CD4-positive, alpha-beta T cell (primary cell): Measurements from ENCODE around the gene SKIL. TPM values are rescaled to one million over a fixed set of nuclear protein-coding genes. Genes with fewer than 3 reads are reported as not detected.

Source experiments
- ATAC-seq: fragments of 200-7000 bp; cut with Tn5 transposase; one replicate; pipeline ENCODE4 v1.10.0; 2022; ENCODE audit warnings: mild to moderate bottlenecking; ENCODE audit not compliant: poor library complexity
- CTCF ChIA-PET: fragments of 350-600 bp; sonication (Branson Sonifier 250); formaldehyde crosslinking; loops from one replicate; lab custom pipeline; 2021; ENCODE audit warnings: antibody characterized with exemption, inconsistent platforms; lab: Charles Lee
- POLR2A ChIA-PET: fragments of 350-600 bp; sonication (Branson Sonifier 250); formaldehyde crosslinking; loops from one replicate; lab custom pipeline; 2021; ENCODE audit warnings: antibody characterized with exemption, inconsistent platforms; lab: Charles Lee
- DNase-seq, 14 experiments: peaks; one replicate each; pipeline ENCODE4 v3.0.0-alpha.2; 2013 to 2020; ENCODE audit warnings: mixed read lengths in 2 of 14
- H3K27ac ChIP-seq, 2 donors: one replicate each; pipeline versions ENCODE4 v1.5.1 to v1.7.0; 2013; ENCODE audit warnings: low read length in 2 of 2, low read depth in 1 of 2, mild to moderate bottlenecking in 1 of 2
- H3K27me3 ChIP-seq, 2 experiments: 1 replicate in 1 of 2; 2 replicates in 1 of 2; pipeline versions ENCODE4 v1.6.1 to v1.7.0; 2013; ENCODE audit warnings: low read length in 2 of 2, control low read depth in 1 of 2, mild to moderate bottlenecking in 1 of 2, moderate library complexity in 1 of 2; ENCODE audit not compliant: insufficient read depth in 2 of 2, control insufficient read depth in 1 of 2
- H3K36me3 ChIP-seq: one replicate; pipeline ENCODE4 v1.6.1; 2013; ENCODE audit warnings: low read length, control low read depth; ENCODE audit not compliant: insufficient read depth
- H3K4me1 ChIP-seq: one replicate; pipeline ENCODE4 v1.6.1; 2013; ENCODE audit warnings: low read length, control low read depth; ENCODE audit not compliant: insufficient read depth
- H3K4me3 ChIP-seq: one replicate; pipeline ENCODE4 v1.5.1; 2013; ENCODE audit warnings: mild to moderate bottlenecking, low read length, moderate library complexity
- H3K9me3 ChIP-seq, 2 experiments: 1 replicate in 1 of 2; 2 replicates in 1 of 2; pipeline versions ENCODE4 v1.6.1 to v1.7.0; 2013; ENCODE audit warnings: low read length in 2 of 2, mild to moderate bottlenecking in 2 of 2, control low read depth in 1 of 2, moderate library complexity in 1 of 2; ENCODE audit not compliant: control insufficient read depth in 1 of 2, insufficient read depth in 1 of 2
- H3K27ac Mint-ChIP-seq: one replicate; pipeline ENCODE4 v1.8.0; 2020; ENCODE audit warnings: mixed read lengths
- H3K27me3 Mint-ChIP-seq: one replicate; pipeline ENCODE4 v1.8.0; 2021; ENCODE audit warnings: mixed read lengths
- H3K36me3 Mint-ChIP-seq: one replicate; pipeline ENCODE4 v1.8.0; 2021; ENCODE audit warnings: low read depth, mixed read lengths
- H3K4me1 Mint-ChIP-seq: one replicate; pipeline ENCODE4 v1.8.0; 2021; ENCODE audit warnings: low read depth, mixed read lengths
- H3K4me3 Mint-ChIP-seq: one replicate; pipeline ENCODE4 v1.8.0; 2020; ENCODE audit warnings: mild to moderate bottlenecking, mixed read lengths
- H3K9me3 Mint-ChIP-seq: one replicate; pipeline ENCODE4 v1.8.0; 2020; ENCODE audit warnings: mixed read lengths
- CTCF ChIP-seq: fragments of 200-600 bp; IDR thresholded peaks from one replicate; pipeline ENCODE4 v1.8.0; 2022; ENCODE audit warnings: antibody characterized with exemption, mild to moderate bottlenecking
- intact Hi-C, 2 experiments: fragments of 100-400 bp; cut with DNase I in 1 of 2; cut with micrococcal nuclease in 1 of 2; formaldehyde crosslinking; loops; one replicate each; pipeline versions ENCODE4 v1.15.1 to v1.9.0; 2023 to 2025; cut with DNase I, micrococcal nuclease
- total RNA-seq, 174 experiments: library from RNA in 2 of 174; stranded (reverse) in 2 of 174; gene quantifications; one replicate each; pipeline ENCODE4 v1.2.3 and lab custom pipeline; 2021 to 2026

SKIL gene
- total RNA-seq, 2 experiments from 2014 or later, result 121 to 130 TPM

GRCh38 chr3:170372190-170372879 lies 14.8 kb downstream of the SKIL start:
- no peak overlapping the region for H3K27ac ChIP-seq
- no peaks in the 10 kb centered on the region for H3K36me3 ChIP-seq
- TF ChIP-seq CTCF, result no peak
- no peaks in the 10 kb centered on the region for H3K9me3 Mint-ChIP-seq
- no peaks in the 10 kb centered on the region for H3K9me3 ChIP-seq
- ChIA-PET CTCF (interaction anchor here (2.6 kb wide), 1 partner anchor 15 kb away, joined by 13 read pairs; the partner anchor contains the start of gene SKIL), POLR2A (no interaction called here)
- DNase-seq, result no peak
- intact Hi-C loops, result no loop called here
- H3K4me3 Mint-ChIP-seq, result no peak overlapping the region
- peaks cover 3% of the 10 kb centered on the region for H3K4me1 ChIP-seq
- peak overlapping the region; percentile 59 for H3K27ac Mint-ChIP-seq
- H3K4me3 ChIP-seq, result no peak overlapping the region
- peaks cover 39% of the 10 kb centered on the region for H3K36me3 Mint-ChIP-seq
- no peaks in the 10 kb centered on the region for H3K27me3 ChIP-seq
- no peak for ATAC-seq
- H3K27me3 Mint-ChIP-seq, result no peaks in the 10 kb centered on the region
- H3K4me1 Mint-ChIP-seq, result peaks cover 56% of the 10 kb centered on the region

- peaks cover 33% of the 10 kb centered on the region for H3K36me3 ChIP-seq
- POLR2A ChIA-PET, result interaction anchor here (0.9 to 1.0 kb wide), 2 partner anchors 27 to 119 kb away, joined by 3 to 5 read pairs; partner anchors contain the start of gene SKIL
- no peak overlapping the region for H3K4me3 Mint-ChIP-seq
- TF ChIP-seq CTCF, result no peak
- H3K9me3 Mint-ChIP-seq, result no peaks in the 10 kb centered on the region
- DNase-seq, result no peak
- intact Hi-C loops, result no loop called here
- peaks cover 0 to 5% of the 10 kb centered on the region in 2 experiments for H3K9me3 ChIP-seq
- H3K4me1 Mint-ChIP-seq, result peaks cover 13% of the 10 kb centered on the region
- no peaks in the 10 kb centered on the region for H3K27me3 ChIP-seq
- no peak overlapping the region for H3K4me3 ChIP-seq
- H3K36me3 Mint-ChIP-seq, result peaks cover 74% of the 10 kb centered on the region
- no peaks in the 10 kb centered on the region for H3K27me3 Mint-ChIP-seq
- ATAC-seq, result no peak
- H3K4me1 ChIP-seq, result no peaks in the 10 kb centered on the region
- peak overlapping the region; percentile 12 for H3K27ac Mint-ChIP-seq
- no peak overlapping the region for H3K27ac ChIP-seq
- CTCF ChIA-PET, result interaction anchor here (1.3 kb wide), 1 partner anchor 30 kb away, joined by 4 read pairs; no protein-coding TSS in a partner anchor
These were observed 26.1 kb downstream of the SKIL start for GRCh38 chr3:170383567-170383966.

- Mint-ChIP-seq H3K36me3 (peaks cover 83% of the 10 kb centered on the region), H3K4me1 (peaks cover 10% of the 10 kb centered on the region), H3K27me3 (no peaks in the 10 kb centered on the region), H3K27ac (no peak overlapping the region), H3K4me3 (no peak overlapping the region), H3K9me3 (no peaks in the 10 kb centered on the region)
- no peak overlapping the region for H3K4me3 ChIP-seq
- TF ChIP-seq CTCF, result no peak
- no peak overlapping the region for H3K27ac ChIP-seq
- H3K9me3 ChIP-seq, result peaks cover 0 to 5% of the 10 kb centered on the region in 2 experiments
- H3K4me1 ChIP-seq, result no peaks in the 10 kb centered on the region
- intact Hi-C loops, result no loop called here
- H3K27me3 ChIP-seq, result no peaks in the 10 kb centered on the region
- H3K36me3 ChIP-seq, result peaks cover 34% of the 10 kb centered on the region
- POLR2A ChIA-PET, result no interaction called here
- no peak for DNase-seq
- CTCF ChIA-PET, result no interaction called here
- ATAC-seq, result no peak
These were observed 29.0 kb downstream of the SKIL start for GRCh38 chr3:170386468-170386867.
